ENCODE results near the gene COL15A1.

COL15A1 gene

DNA sequence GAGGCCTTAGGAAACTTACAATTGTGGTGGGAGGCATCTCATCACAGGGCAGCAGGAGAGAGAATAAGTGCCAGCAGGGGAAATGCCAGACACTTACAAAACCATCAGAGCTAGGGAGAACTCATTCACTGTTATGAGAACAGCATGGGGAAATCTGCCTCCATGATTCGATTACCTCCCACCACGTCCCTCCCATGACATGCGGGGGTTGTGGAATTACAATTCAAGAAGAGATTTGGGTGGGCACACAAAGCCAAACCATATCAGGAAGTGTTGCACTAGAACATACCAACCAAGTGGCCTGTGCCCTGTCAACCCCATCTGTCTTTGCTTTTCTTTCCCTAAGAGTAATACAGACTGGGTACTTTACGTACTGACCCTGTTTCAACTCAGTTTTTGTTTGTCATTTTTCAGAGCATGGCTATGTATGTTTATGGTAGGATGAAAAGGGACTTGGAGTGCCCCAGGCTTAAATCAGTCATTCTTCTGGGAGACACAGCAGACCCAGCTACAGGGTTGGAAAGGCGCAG is 102.9 kb downstream of the COL15A1 start:
- in situ Hi-C loops (cut with HindIII; ENCODE audit: low pct_unique_long_range_greater_than_20kb, low sequenced_read_pairs) = no loop called here
- no peak for DNase-seq (ENCODE audit: low read depth in 1 of 2, low spot score in 1 of 2)
- no peak for TF ChIP-seq JUND (IDR thresholded peaks at IDR 0.05; ENCODE audit: low read depth)

DNA sequence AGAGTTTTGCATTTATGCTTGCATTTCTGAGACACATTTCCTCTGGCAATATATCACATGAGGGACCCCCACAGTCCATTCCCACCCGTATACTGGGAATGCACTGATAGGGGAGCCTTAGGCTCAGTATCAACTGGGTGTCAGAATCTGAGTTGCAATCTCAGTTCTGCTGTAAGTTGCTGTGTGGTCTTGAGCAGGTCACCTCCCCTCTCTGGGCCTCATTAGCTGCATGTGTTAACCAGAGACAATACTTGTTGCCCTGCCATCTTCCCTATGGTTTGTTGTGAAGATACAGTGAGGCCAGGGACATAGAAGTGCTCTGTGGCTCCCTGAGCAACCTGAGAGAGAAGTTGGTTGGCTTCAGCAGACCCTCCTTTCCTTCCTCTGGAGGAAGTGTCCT is 105.5 kb downstream of the COL15A1 start:
- in situ Hi-C loops (cut with HindIII; ENCODE audit: low pct_unique_long_range_greater_than_20kb, low sequenced_read_pairs) = no loop called here
- DNase-seq (ENCODE audit: low read depth in 1 of 2, low spot score in 1 of 2) = no peak
- no peak for TF ChIP-seq JUND (IDR thresholded peaks at IDR 0.05; ENCODE audit: low read depth)

DNA sequence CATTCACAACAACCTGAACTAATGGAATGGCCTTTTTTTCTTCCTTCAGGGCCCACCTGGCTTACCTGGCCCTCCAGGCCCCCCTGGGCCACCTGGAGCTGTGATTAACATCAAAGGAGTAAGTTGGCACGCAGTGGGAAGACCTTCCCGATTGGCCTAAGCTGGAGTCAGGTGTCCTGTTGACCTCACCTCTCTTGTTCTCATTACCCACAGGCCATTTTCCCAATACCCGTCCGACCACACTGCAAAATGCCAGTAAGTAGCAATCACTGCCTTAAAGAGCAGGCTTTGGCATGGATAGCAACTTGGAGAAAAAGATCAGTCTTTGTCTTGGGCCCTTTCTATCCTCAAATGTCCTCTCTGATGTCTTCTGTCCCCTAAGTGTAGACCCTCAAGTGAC is 105.9 kb downstream of the COL15A1 start:
- TF ChIP-seq JUND (IDR thresholded peaks at IDR 0.05; ENCODE audit: low read depth) = no peak
- in situ Hi-C loops (cut with HindIII; ENCODE audit: low pct_unique_long_range_greater_than_20kb, low sequenced_read_pairs) = no loop called here

DNA sequence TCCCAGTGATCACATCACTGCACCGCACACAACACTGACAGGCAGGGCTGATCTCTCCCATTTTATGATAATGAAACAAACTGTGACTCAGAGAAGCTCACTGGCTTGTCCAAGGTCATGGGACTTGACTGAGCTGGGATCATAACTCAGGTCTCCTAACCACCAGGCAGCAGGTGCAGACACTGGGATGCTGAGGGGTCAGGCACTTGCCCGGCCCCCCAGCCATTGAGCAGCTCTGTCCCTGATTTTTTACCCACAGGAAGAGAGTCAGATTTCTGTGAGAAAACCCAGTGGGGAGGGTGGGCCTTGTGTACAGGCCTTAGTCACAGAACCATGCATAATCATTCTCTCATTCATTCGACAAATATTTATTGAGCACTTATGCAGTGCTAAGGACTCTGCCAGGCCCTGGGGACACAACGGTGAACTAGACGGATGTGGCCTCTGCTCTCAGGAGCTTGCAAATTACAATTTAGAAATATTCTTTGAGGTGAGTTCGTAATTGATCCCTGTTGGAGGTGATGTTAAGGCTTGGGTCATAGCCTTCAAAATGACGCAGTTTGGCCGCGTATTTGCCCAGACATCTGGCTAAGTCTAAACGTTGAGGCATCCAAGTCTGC is 106.7 kb downstream of the COL15A1 start:
- TF ChIP-seq JUND (IDR thresholded peaks at IDR 0.05; ENCODE audit: low read depth) = no peak
- in situ Hi-C loops (cut with HindIII; ENCODE audit: low pct_unique_long_range_greater_than_20kb, low sequenced_read_pairs) = no loop called here
- DNase-seq (ENCODE audit: low read depth in 1 of 2, low spot score in 1 of 2) = peak; percentile 26 to 91

More for the DNA sequence above, 105.9 kb downstream of the COL15A1 start:
- peak; percentile 12 to 82 for DNase-seq (ENCODE audit: low read depth in 1 of 2, low spot score in 1 of 2)

DNA sequence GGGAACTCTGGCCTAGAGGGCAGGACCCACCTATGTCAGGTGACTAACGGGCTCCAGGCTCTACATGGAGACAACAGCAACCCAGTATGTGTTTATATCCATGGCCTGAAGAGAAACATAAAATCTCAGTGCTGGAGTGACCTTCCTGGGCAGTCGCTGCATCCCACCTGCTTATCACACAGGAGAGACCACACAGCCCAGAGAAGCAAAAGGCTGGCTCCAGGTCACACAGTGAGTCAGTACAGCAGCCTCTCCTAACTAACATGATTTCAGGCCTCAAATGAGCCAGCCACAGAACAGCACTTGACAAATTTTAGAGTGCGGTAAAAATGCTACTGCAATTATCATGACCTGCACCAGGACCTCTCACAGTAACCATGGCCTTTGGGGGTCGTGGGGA is 107.2 kb downstream of the COL15A1 start:
- in situ Hi-C loops (cut with HindIII; ENCODE audit: low pct_unique_long_range_greater_than_20kb, low sequenced_read_pairs) = no loop called here
- DNase-seq (ENCODE audit: low read depth in 1 of 2, low spot score in 1 of 2) = no peak
- no peak for TF ChIP-seq JUND (IDR thresholded peaks at IDR 0.05; ENCODE audit: low read depth)

DNA sequence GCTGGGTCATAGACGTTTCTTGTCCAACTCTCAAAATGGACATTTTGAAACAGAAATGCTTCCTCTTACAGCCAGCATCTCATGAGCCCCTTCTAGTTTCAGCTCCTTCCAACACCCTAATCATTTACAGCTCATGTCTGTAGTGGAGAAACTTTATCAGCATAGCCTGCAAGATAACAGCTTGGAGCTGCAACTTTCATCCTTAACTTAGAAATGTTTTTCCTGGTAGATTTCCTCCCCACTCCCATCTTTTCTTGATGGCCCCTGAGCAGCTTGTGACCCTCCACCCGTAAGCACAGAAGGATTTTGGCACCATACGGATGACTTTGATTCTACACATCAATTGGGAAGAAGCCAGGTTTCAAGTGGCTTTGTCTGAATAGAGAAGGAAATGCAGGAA is 107.7 kb downstream of the COL15A1 start:
- in situ Hi-C loops (cut with HindIII; ENCODE audit: low pct_unique_long_range_greater_than_20kb, low sequenced_read_pairs) = no loop called here
- TF ChIP-seq JUND (IDR thresholded peaks at IDR 0.05; ENCODE audit: low read depth) = no peak
- no peak for DNase-seq (ENCODE audit: low read depth in 1 of 2, low spot score in 1 of 2)

DNA sequence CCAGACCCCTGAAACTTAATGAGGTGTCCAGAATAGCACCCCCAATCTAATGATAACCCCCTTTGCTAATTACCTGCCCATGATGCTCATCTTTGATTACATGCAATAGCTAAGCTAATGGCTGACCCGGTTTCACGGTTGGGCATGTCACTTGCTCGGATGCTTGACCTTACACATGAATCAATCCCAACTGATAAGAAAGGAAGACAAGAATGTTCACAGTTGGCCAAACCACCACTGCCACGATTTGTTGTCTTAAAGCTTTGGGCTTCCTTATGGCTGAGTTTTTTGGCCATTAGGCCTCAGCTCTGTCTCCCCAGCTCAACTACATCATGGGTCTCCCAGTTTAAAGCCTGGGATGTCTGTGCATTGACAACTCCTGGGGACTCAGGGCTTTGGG is 108.1 kb downstream of the COL15A1 start:
- TF ChIP-seq JUND (IDR thresholded peaks at IDR 0.05; ENCODE audit: low read depth) = no peak
- in situ Hi-C loops (cut with HindIII; ENCODE audit: low pct_unique_long_range_greater_than_20kb, low sequenced_read_pairs) = no loop called here
- DNase-seq (ENCODE audit: low read depth in 1 of 2, low spot score in 1 of 2) = no peak

DNA sequence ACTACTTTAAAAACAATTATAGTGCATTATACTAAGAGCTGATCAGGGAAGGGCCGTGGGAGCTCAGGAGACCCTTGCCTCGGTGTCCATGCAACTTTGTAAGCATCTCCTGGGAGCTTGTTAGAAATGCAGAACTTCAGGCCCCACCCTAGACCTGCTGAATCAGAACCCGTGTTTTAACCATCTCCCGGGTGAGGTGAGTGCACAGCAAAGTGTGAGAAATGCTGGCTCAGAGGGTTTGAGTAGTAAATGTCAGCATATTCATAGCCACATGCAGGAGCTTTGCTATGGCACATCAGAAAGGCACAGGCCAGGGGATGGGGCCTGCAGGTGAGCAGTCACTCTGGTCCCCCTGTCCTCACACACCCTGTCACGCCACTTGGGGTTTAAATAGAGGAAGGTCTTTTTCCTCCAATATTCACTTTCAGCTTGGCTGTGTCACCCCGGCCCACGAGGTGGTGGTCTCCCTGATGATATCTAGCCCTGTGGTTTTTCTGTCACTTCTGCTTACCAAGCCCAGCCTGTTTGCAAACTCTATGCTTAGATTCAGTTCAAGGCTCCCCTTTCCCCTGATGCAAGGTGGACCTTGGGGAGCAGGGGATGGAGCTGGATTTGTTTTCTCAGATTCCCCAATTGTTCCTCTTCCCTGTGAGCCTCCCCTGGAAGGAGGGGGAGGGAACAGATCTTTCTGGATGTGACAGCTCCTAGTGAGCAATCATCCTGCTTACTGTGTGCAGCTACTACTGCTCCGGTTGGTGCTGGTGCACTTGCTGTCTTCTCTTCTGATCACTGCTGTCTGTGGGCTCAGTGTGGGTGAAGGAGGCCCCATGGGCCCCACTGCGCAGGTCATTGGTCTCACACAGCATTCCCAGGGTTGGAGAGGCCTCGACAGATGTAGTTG is 109.4 kb downstream of the COL15A1 start:
- in situ Hi-C loops (cut with HindIII; ENCODE audit: low pct_unique_long_range_greater_than_20kb, low sequenced_read_pairs) = no loop called here
- no peak for TF ChIP-seq JUND (IDR thresholded peaks at IDR 0.05; ENCODE audit: low read depth)
- DNase-seq (ENCODE audit: low read depth in 1 of 2, low spot score in 1 of 2) = no peak

DNA sequence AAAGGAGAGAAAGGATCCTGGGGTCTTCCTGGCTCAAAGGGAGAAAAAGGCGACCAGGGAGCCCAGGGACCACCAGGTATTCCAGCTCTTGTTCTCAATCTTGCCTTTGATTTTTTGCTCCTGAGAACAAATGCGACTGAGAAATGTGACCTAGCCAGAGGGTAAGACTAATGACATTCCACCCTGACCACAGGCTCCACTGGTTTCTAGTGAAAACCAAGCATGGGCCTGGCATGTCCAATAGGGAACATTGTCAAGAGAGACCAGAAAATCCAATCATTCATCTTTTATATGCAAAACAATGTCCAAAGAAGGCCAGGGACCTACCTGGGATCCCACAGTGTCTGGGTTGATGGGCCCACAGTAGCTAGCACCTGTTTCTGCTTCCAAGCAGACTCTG is 110.9 kb downstream of the COL15A1 start:
- no peak for TF ChIP-seq JUND (IDR thresholded peaks at IDR 0.05; ENCODE audit: low read depth)
- in situ Hi-C loops (cut with HindIII; ENCODE audit: low pct_unique_long_range_greater_than_20kb, low sequenced_read_pairs) = no loop called here
- peak; percentile 19 to 94 for DNase-seq (ENCODE audit: low read depth in 1 of 2, low spot score in 1 of 2)

DNA sequence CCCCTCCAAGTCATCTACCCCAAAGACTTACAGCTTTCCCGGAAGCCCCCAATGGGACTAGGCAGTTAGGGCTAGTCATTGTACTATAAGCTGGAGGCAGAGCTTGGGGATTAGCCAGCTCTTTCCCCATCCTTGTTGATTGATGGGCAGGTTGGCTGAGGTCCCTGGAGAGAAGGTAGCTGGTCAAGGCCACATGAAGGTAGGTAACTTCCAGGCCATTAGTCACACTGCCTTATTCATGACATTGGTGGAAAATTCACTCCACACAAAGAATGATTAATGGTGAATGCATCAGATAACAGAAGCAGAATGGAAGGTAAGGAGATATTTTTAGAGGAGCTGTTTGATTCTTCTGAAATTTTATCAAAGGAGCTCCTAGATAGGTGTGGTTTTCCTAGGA is 111.7 kb downstream of the COL15A1 start:
- no peak for TF ChIP-seq JUND (IDR thresholded peaks at IDR 0.05; ENCODE audit: low read depth)
- peak in 1 of 2 experiments; percentile 43 for DNase-seq (ENCODE audit: low read depth in 1 of 2, low spot score in 1 of 2)
- in situ Hi-C loops (cut with HindIII; ENCODE audit: low pct_unique_long_range_greater_than_20kb, low sequenced_read_pairs) = no loop called here

DNA sequence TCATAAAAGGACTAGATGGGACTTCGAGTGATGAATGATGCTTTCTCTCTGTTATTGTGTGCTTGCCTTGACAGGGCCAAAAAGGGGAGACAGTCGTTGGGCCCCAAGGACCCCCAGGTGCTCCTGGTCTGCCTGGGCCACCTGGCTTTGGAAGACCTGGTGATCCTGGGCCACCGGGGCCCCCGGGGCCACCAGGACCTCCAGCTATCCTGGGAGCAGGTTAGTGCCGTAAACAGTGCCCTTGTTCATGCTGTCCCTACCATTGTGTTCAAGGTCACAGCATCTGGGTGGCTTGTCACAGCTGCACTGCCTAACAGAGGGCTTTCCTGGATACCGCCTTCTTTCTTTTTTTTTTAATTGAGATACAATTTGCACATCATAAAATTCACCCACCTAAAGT is 112.5 kb downstream of the COL15A1 start:
- TF ChIP-seq JUND (IDR thresholded peaks at IDR 0.05; ENCODE audit: low read depth) = no peak
- in situ Hi-C loops (cut with HindIII; ENCODE audit: low pct_unique_long_range_greater_than_20kb, low sequenced_read_pairs) = no loop called here
- no peak for DNase-seq (ENCODE audit: low read depth in 1 of 2, low spot score in 1 of 2)

DNA sequence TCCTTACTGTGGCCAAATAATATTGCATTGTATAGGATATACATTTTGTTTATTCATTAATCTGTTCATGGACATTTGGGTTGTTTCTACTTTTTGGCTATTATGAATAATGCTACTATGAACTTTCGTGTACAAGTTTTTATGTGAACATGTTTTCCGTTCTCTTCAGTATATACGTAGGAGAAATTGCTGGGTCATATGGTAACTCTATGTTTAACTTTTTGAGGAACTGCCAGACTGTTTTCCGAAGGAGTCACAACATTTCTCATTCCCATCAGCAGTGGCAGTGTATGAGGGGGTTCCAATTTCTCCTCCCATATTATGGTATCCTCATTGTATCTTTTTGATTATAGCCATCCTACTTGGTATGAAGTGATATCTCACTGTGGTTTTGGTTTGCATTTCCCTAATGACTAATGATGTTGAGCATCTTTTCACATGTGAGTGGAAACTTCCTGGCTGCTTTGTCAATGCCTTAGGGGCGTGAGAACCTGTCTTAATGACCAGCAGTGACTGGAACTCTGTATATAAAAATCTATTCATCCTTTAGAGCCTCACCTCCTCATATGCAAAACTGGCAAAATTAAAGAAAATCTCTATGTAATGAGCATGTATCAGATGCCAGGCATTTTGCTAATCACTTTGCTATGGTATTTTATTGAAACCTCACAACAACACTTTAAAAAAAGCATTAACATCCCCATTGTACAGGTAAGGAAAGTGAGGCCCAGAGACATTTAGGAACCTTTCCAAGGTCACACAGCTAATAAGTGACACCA is 113.4 kb downstream of the COL15A1 start:
- in situ Hi-C loops (cut with HindIII; ENCODE audit: low pct_unique_long_range_greater_than_20kb, low sequenced_read_pairs) = no loop called here
- no peak for TF ChIP-seq JUND (IDR thresholded peaks at IDR 0.05; ENCODE audit: low read depth)
- no peak for DNase-seq (ENCODE audit: low read depth in 1 of 2, low spot score in 1 of 2)
